Heart left ventricle (tissue), 16 donors: ENCODE results near the gene NRM. TPM values are rescaled to one million over a fixed set of nuclear protein-coding genes. Genes with fewer than 3 reads are reported as not detected.
A peak's percentile ranks its signal among the peaks of the same experiment; 100 is the strongest.

Experiments
- ATAC-seq, 4 donors: fragments of 200-7000 bp; cut with Tn5 transposase; one replicate each; pipeline ENCODE4 v1.9.1; 2020 to 2022; ENCODE audit warnings: moderate library complexity in 4 of 4, mild to moderate bottlenecking in 3 of 4, moderate number of reproducible peaks in 1 of 4
- DNase-seq, 5 donors: peaks; one replicate each; pipeline ENCODE4 v3.0.0-alpha.2; 2020
- H3K27ac ChIP-seq, 12 donors: fragments of 200-600 bp; sonication (generic) in 4 of 12; one replicate each; pipeline versions ENCODE4 v1.5.0 to v1.8.0; 2016 to 2022; ENCODE audit warnings: mild to moderate bottlenecking in 2 of 12
- H3K27me3 ChIP-seq, 9 donors: fragments of 200-600 bp; sonication (generic) in 2 of 9; one replicate each; pipeline versions ENCODE4 v1.5.1 to v1.8.0; 2016 to 2022; ENCODE audit warnings: mild to moderate bottlenecking in 3 of 9
- H3K36me3 ChIP-seq, 9 donors: fragments of 200-600 bp; sonication (generic) in 2 of 9; one replicate each; pipeline versions ENCODE4 v1.5.0 to v1.8.0; 2018 to 2022; ENCODE audit warnings: mild to moderate bottlenecking in 2 of 9
- H3K4me1 ChIP-seq, 12 donors: fragments of 200-600 bp; sonication (generic) in 4 of 12; one replicate each; pipeline versions ENCODE4 v1.5.0 to v1.8.0; 2016 to 2022; ENCODE audit warnings: mild to moderate bottlenecking in 3 of 12
- H3K4me3 ChIP-seq, 12 donors: fragments of 200-600 bp; sonication (generic) in 4 of 12; one replicate each; pipeline versions ENCODE4 v1.5.0 to v1.8.0; 2017 to 2022; ENCODE audit warnings: mild to moderate bottlenecking in 9 of 12, moderate library complexity in 4 of 12
- H3K9me3 ChIP-seq, 12 donors: fragments of 200-600 bp; sonication (generic) in 4 of 12; one replicate each; pipeline versions ENCODE4 v1.5.0 to v1.8.0; 2016 to 2022; ENCODE audit warnings: mild to moderate bottlenecking in 1 of 12
- CTCF ChIP-seq, 12 donors: fragments of 200-600 bp; sonication (generic) in 4 of 12; IDR thresholded peaks; one replicate each; pipeline versions ENCODE4 v1.5.0 to v1.8.0; 2018 to 2022; ENCODE audit warnings: antibody characterized with exemption in 12 of 12, mild to moderate bottlenecking in 5 of 12
- POLR2A ChIP-seq, 2 donors: fragments of 450-650 bp; IDR thresholded peaks; one replicate each; pipeline ENCODE4 v1.6.1; 2017; ENCODE audit warnings: antibody characterized with exemption in 2 of 2, mild to moderate bottlenecking in 2 of 2, moderate library complexity in 2 of 2
- WGBS, 4 donors: extraction: QIAGEN DNeasy Blood & Tissue Kit in 2 of 4; methylation state at CpG; one replicate each; pipeline versions ENCODE4 v1.1.5 to v1.1.7; 2013 to 2018; 5-methylcytosine and 5-hydroxymethylcytosine counted together
- intact Hi-C, 10 donors: fragments of 100-400 bp; cut with DNase I; formaldehyde crosslinking; loops; one replicate each; pipeline versions ENCODE4 v1.11.1 to v1.14.2; 2022
- polyA plus RNA-seq, 2 donors: library from polyadenylated mRNA; stranded (reverse); fragments of 200-250 nt; gene quantifications; one replicate each; pipeline ENCODE4 v1.2.3, GENCODE V29; 2013
- total RNA-seq, 9 donors: library from RNA; depleted of rRNA in 2 of 9; stranded (reverse); fragments of >200 nt in 2 of 9; fragmentation: NEBNext Ultra II Directional in 3 of 9; extraction: Animal tissue kit (Norgen Biotek cat#: 25700) in 3 of 9; gene quantifications; one replicate each; pipeline versions ENCODE4 v1.1.0 to v1.2.4, GENCODE V29; 2016 to 2023
- donor health status: ischemic (EF 13 %, LVEDD 7.1; RV severe dilation, severe dysfunction).
- donor health status: healthy with polysubstance abuse.
- donor health status: DM: no; HTN: yes; CAD: no.
- donor health status: DM: no; HTN: no; CAD: no.
- donor health status: ischemic (EF 25% LVEDD 6.9; RV normal size, moderate dysfunction).
- donor health status: ischemic (EF 25% LVEDD 5.7; RV mildly dilated, moderate dysfunction).
- donor health status: healthy.
- donor health status: DM: yes; HTN: yes; CAD: no.
- donor health status: ischemic (EF 35%, LVEDD 5.7; RV mildly dilated, moderate dysfunction).
- donor health status: nonischemic (EF 11% LVEDD 7.7; RV severe dilation, severe dysfunction).
- donor health status: DM: yes; HTN: yes; CAD: no.
- donor health status: PGD.
- donor health status: ischemic (EF 29% LVEDD 5.4; RV normal size, mild dysfunction).
- donor health status: nonischemic (EF 23%, LVEDD 6.1; RV moderate dilation, normal function).

The NRM gene
- total and polyA plus RNA-seq, 11 donors, result 2.2 to 9.6 (median 3.9) TPM

GRCh38 chr6:30721198-30722024, 30.6 kb upstream of the NRM start:
- Histone ChIP-seq H3K27me3 (no peaks in the 10 kb centered on the region), H3K36me3 (peaks cover 0 to 48% (median 38%) of the 10 kb centered on the region in 9 donors), H3K27ac (peak overlapping the region; percentile 88 to 99 (median 96)), H3K4me3 (peak overlapping the region; percentile 51 to 94 (median 82)), H3K4me1 (peaks cover 0 to 73% (median 49%) of the 10 kb centered on the region in 12 donors), H3K9me3 (no peaks in the 10 kb centered on the region)
- TF ChIP-seq CTCF (IDR thresholded peaks at IDR 0.05) (peak; percentile 26 to 75 (median 54)), POLR2A (IDR thresholded peaks at IDR 0.05) (peak in 1 of 2 donors; percentile 45)
- ATAC-seq (peak; percentile 43 to 79 (median 66)), DNase-seq (peak; percentile 92 to 96 (median 94))
- intact Hi-C loops, result loop anchor here (1.0 to 10.0 kb wide), 15 partner anchors 21 to 363 kb away; partner anchors contain the start of genes MRPS18B (in 5 of the 10), PPP1R10 (in 5 of the 10), PPP1R18 (in 3 of the 10) and FLOT1 (in 2 of the 10)
- 1 to 3% (median 2%) methylated on average over 47 to 71 of the region's 71 CpGs for WGBS, 4 donors

GRCh38 chr6:30720738-30721197, 30.0 kb upstream of the NRM start:
- no peak for TF ChIP-seq POLR2A (IDR thresholded peaks at IDR 0.05)
- TF ChIP-seq CTCF (IDR thresholded peaks at IDR 0.05), result no peak
- H3K4me3 ChIP-seq, result peak overlapping the region; percentile 51 to 94 (median 82)
- intact Hi-C loops, result loop anchor here in 8 of 10 donors (1.0 to 10.0 kb wide), 14 partner anchors 22 to 364 kb away; partner anchors contain the start of genes MRPS18B (in 6 of the 8), PPP1R10 (in 6 of the 8), PPP1R18 (in 3 of the 8) and GNL1 (in 2 of the 8)
- ATAC-seq (peak in 2 of 4 donors; percentile 26 to 32), DNase-seq (peak; percentile 77 to 85 (median 81))
- WGBS, 4 donors, result 0% methylated on average over 28 to 29 of the region's 29 CpGs
- peaks cover 0 to 75% (median 49%) of the 10 kb centered on the region in 12 donors for H3K4me1 ChIP-seq
- no peaks in the 10 kb centered on the region for H3K27me3 ChIP-seq
- peak overlapping the region; percentile 88 to 99 (median 96) for H3K27ac ChIP-seq
- H3K36me3 ChIP-seq, result peaks cover 0 to 43% (median 32%) of the 10 kb centered on the region in 9 donors
- no peaks in the 10 kb centered on the region for H3K9me3 ChIP-seq

GRCh38 chr6:30719791-30720737, 29.3 kb upstream of the NRM start, which contains the start of gene TUBB:
TSS of gene TUBB (plus strand) at chr6:30720352. CDS start at chr6:30720507, 155 bp downstream.
- Histone ChIP-seq H3K9me3 (no peaks in the 10 kb centered on the region), H3K4me3 (peak within 1 kb of the TSS; percentile 51 to 94 (median 82)), H3K27me3 (no peaks in the 10 kb centered on the region), H3K4me1 (peaks cover 0 to 68% (median 42%) of the 10 kb centered on the region in 12 donors), H3K36me3 (peaks cover 0 to 36% (median 25%) of the 10 kb centered on the region in 9 donors), H3K27ac (peak within 1 kb of the TSS; percentile 88 to 99 (median 96))
- TF ChIP-seq POLR2A (IDR thresholded peaks at IDR 0.05) (peak in 1 of 2 donors; percentile 78), CTCF (IDR thresholded peaks at IDR 0.05) (peak in 2 of 12 donors; percentile 2 to 5)
- intact Hi-C loops, result loop anchor here in 9 of 10 donors (1.0 to 10.0 kb wide), 14 partner anchors 23 to 365 kb away; partner anchors contain the start of genes MRPS18B (in 6 of the 9), PPP1R10 (in 6 of the 9), PPP1R18 (in 3 of the 9) and GNL1 (in 2 of the 9)
- ATAC-seq (peak; percentile 63 to 84 (median 79)), DNase-seq (peak; percentile 97 to 98 (median 98))
- 0 to 1% (median 0%) methylated on average over 38 of the region's 38 CpGs for WGBS, 4 donors
